GM12874 (cell line): ENCODE data around the gene NPL.

Source experiments
- CTCF ChIP-seq: IDR thresholded peaks from 2 replicates; pipeline ENCODE4 v1.5.1; 2011; ENCODE audit warnings: low read depth, mild to moderate bottlenecking, control low read depth, low read length, moderate library complexity; ENCODE audit not compliant: insufficient read depth

The NPL gene, protein sequence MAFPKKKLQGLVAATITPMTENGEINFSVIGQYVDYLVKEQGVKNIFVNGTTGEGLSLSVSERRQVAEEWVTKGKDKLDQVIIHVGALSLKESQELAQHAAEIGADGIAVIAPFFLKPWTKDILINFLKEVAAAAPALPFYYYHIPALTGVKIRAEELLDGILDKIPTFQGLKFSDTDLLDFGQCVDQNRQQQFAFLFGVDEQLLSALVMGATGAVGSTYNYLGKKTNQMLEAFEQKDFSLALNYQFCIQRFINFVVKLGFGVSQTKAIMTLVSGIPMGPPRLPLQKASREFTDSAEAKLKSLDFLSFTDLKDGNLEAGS

GRCh38 chr1:182789138-182790076, at the start of gene NPL:
Gene NPL (plus strand): TSS chr1:182789773. CDS start chr1:182794372, 4,599 bp downstream.
- no peak for TF ChIP-seq CTCF

DNA sequence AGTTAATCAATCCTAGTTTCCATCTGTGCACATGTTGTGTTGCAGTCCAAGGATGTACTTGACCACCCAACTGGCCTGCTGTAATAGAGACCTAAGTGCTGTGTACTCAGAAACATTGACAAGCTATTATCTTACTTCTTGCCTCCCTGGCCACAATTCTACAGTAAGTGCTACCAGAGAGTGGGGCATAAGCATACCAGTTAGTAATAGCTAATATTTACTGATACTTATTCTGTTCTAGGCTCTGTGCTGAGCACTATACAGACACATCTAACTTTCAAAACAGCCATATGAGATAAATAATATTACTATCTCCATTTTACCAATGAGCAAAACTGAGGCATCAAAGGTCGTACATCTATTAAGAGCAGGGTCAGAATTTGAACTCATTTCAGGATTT, 49.5 kb upstream of the NPL start:
- TF ChIP-seq CTCF: no peak

DNA sequence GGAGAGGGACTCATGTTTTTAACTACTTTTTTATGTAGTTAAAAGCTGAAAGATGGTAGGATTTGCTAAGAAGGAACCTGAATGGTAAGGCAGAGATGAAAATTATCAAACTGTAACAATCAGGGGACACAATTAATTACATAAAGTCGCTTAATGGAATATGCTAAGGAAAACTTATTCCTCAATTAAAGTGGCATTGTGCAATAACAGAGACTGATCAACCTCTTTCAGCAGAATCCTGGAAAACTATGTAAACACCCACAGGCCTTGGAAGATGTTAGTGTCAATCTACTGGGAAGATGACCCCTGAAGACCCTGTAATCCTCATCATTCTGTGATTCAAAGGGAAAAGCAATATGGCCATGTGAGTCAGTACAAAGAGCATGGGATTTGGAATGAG, 46.8 kb upstream of the NPL start:
- TF ChIP-seq CTCF: no peak

DNA sequence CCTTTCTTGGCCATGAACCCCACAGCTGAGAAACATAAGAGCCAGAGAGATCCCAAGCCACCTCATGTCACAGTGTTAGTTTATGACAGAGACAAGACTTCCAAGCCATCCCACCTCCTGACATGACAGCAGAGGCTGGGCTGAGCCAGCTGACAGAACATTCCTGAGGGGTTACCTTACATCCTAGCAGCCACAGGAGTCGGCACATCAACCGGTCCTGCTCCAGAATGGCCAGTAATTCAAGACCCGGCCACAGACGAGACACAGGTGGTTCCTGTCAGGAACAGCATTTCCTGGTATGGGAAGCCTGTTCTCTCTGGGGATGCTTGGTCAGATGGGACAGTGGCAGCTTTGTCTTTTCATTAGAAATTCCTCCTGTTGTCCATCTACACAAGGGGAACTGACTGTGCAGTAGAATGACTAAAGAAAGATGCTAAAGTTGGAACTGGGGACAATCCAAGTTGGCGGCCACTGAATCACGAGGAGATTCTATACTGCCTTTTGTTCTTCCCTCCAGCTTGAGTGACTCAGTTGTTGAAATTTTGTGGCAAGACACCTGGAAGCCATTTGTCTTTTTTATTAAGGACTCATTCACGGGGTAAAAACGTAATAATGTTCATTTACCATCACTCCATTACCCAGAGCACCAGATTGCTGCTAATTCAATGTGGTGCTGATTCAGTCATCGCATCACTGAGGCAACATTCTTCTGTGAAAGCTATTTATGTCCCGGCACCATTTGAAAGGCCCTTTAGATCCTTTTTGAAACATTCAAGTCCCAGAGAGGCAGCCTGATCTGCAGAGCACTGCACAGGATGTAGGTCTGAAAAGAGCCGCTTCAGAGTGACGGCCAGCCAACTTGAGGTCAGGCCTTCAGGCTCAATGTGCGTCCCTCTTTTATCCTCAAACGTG, 37.2 kb upstream of the NPL start:
- TF ChIP-seq CTCF: no peak

DNA sequence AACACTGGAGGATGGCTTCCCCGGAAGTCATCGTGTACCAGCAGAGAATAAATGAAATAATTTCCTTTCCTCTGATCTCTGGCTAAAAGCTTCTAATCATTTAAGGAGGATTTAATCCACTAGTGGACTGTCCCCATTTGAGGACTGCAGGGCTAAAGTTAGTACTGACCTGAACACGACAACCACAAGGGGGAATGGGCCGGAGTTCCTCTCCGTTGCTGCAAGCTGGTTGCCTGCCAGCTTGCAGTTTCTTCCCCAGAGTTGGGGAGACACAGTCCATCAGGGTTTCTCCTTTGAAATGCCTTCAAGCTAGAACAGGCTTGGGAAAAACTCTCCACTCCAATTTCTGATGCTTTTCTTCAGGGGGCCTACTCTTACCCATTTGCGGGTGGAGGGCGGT, 35.5 kb upstream of the NPL start:
- no peak for TF ChIP-seq CTCF

- TF ChIP-seq CTCF: no peak
Observed at GRCh38 chr1:182754543-182755314, 34.8 kb upstream of the NPL start.
